GM21717 (cell line): ENCODE measurements around the gene TMPRSS9.
"Not testable (repeated sequence)": the region's sequence is repeated elsewhere in the genome, so short reads cannot be mapped to it uniquely, and the experiment has no call there.

ENCODE experiments used
- ATAC-seq: cut with Tn5 transposase; IDR thresholded peaks from one replicate; pipeline ENCODE4 v1.9.1; 2021; ENCODE audit warnings: mild to moderate bottlenecking, moderate library complexity; ENCODE audit not compliant: unreplicated experiment

Gene TMPRSS9

GRCh38 chr19:2387367-2388288 is 27.6 kb downstream of the TMPRSS9 start:
- no peak for ATAC-seq

GRCh38 chr19:2389594-2389993 is 29.5 kb downstream of the TMPRSS9 start:
- no peak for ATAC-seq

- no peak for ATAC-seq
Observed at GRCh38 chr19:2391118-2391725, 31.2 kb downstream of the TMPRSS9 start.

- no peak for ATAC-seq
Observed at GRCh38 chr19:2392366-2392765, 32.3 kb downstream of the TMPRSS9 start.

GRCh38 chr19:2392899-2393298 is 32.8 kb downstream of the TMPRSS9 start:
- not testable (repeated sequence) for ATAC-seq

- ATAC-seq = no peak
Observed at GRCh38 chr19:2394054-2394441, 34.0 kb downstream of the TMPRSS9 start.

GRCh38 chr19:2394442-2395292 is 34.6 kb downstream of the TMPRSS9 start:
- ATAC-seq = no peak

- not testable (repeated sequence) for ATAC-seq
Observed at GRCh38 chr19:2395293-2395829, 35.3 kb downstream of the TMPRSS9 start.

GRCh38 chr19:2397173-2397572 is 37.1 kb downstream of the TMPRSS9 start:
- ATAC-seq = not testable (repeated sequence)

GRCh38 chr19:2398735-2399305 is 38.8 kb downstream of the TMPRSS9 start:
- no peak for ATAC-seq

- no peak for ATAC-seq
Observed at GRCh38 chr19:2399582-2399981, 39.5 kb downstream of the TMPRSS9 start.

GRCh38 chr19:2408247-2408646 is 48.2 kb downstream of the TMPRSS9 start:
- ATAC-seq = no peak

GRCh38 chr19:2409352-2409912 is 49.4 kb downstream of the TMPRSS9 start:
- ATAC-seq = no peak

- ATAC-seq = no peak
Observed at GRCh38 chr19:2410023-2410422, 50.0 kb downstream of the TMPRSS9 start.

- no peak for ATAC-seq
Observed at GRCh38 chr19:2411709-2412108, 51.6 kb downstream of the TMPRSS9 start.

- no peak for ATAC-seq
Observed at GRCh38 chr19:2412449-2412848, 52.4 kb downstream of the TMPRSS9 start.

- ATAC-seq = no peak
Observed at GRCh38 chr19:2413159-2413558, 53.1 kb downstream of the TMPRSS9 start.

GRCh38 chr19:2413629-2414028 is 53.6 kb downstream of the TMPRSS9 start:
- no peak for ATAC-seq

- no peak for ATAC-seq
Observed at GRCh38 chr19:2415281-2415972, 55.4 kb downstream of the TMPRSS9 start.

GRCh38 chr19:2415973-2416319 is 55.9 kb downstream of the TMPRSS9 start:
- ATAC-seq = no peak
